A549 (cell line): ENCODE measurements around the gene PFDN6. TPM values are rescaled to one million over a fixed set of nuclear protein-coding genes. Genes with fewer than 3 reads are reported as not detected.

Experiments
- ATAC-seq, 2 experiments: fragments of 200-7000 bp in 1 of 2; fragments of >200 bp in 1 of 2; cut with Nextera tagmentation in 1 of 2; cut with Tn5 transposase in 1 of 2; 3 replicates each; pipeline versions ENCODE4 v1.8.0 to v1.9.1; 2018 to 2020; ENCODE audit warnings: mild to moderate bottlenecking in 1 of 2, moderate library complexity in 1 of 2
- CTCF ChIA-PET: fragments of 300-600 bp; sonication (Branson Sonifier 250); formaldehyde crosslinking; extraction: SDS; loops from one replicate; lab custom pipeline; 2021; ENCODE audit warnings: antibody characterized with exemption, inconsistent platforms; lab: Yijun Ruan, JAX
- POLR2A ChIA-PET: fragments of 350-600 bp; formaldehyde crosslinking; extraction: SDS; loops from one replicate; lab custom pipeline; 2021; ENCODE audit warnings: antibody characterized with exemption, inconsistent platforms; lab: Yijun Ruan, JAX
- DNase-seq, 2 experiments: peaks; one replicate each; pipeline versions ENCODE4 v3.0.0 to v3.0.0-alpha.2; 2011 to 2016; ENCODE audit warnings: low read depth in 1 of 2, low spot score in 1 of 2
- FAIRE-seq: peaks from 2 replicates; lab custom pipeline; 2011; peaks lifted over from hg19 to GRCh38; lab: Jason Lieb, UNC
- H3K27ac ChIP-seq, 2 experiments: fragments of >200 bp; sonication (Bioruptor Twin); formaldehyde crosslinking; 3 replicates each; pipeline ENCODE4 v1.5.1; 2016 to 2017
- H3K4me1 ChIP-seq: fragments of >200 bp; sonication (Bioruptor Twin); formaldehyde crosslinking; 3 replicates; pipeline ENCODE4 v1.6.1; 2016
- H3K4me2 ChIP-seq: fragments of >200 bp; sonication (Bioruptor Twin); formaldehyde crosslinking; 3 replicates; pipeline ENCODE4 v1.6.1; 2016
- H3K4me3 ChIP-seq: fragments of >200 bp; sonication (Bioruptor Twin); formaldehyde crosslinking; 3 replicates; pipeline ENCODE4 v1.5.1; 2016
- H3K9me3 ChIP-seq: fragments of >200 bp; sonication (Bioruptor Twin); formaldehyde crosslinking; 3 replicates; pipeline ENCODE4 v1.6.1; 2016
- CEBPB ChIP-seq, 2 experiments: fragments of >200 bp in 1 of 2; sonication (Bioruptor Twin) in 1 of 2; formaldehyde crosslinking in 1 of 2; IDR thresholded peaks; 2 replicates each; pipeline ENCODE4 v1.6.1; 2012 to 2016
- CHD2 ChIP-seq: fragments of 150-350 bp; IDR thresholded peaks from 2 replicates; pipeline ENCODE4 v1.6.1; 2014; ENCODE audit warnings: low read length; ENCODE audit not compliant: partially characterized antibody
- EHMT2 ChIP-seq: fragments of 200-600 bp; sonication (generic); IDR thresholded peaks from 2 replicates; pipeline ENCODE4 v1.6.1; 2016; ENCODE audit warnings: antibody characterized with exemption, low read depth, mild to moderate bottlenecking, moderate library complexity
- EP300 ChIP-seq, 2 experiments: fragments of >200 bp; sonication (Bioruptor Twin); formaldehyde crosslinking; IDR thresholded peaks; 2 replicates in 1 of 2; 3 replicates in 1 of 2; pipeline ENCODE4 v1.6.1; 2016 to 2017
- FOSB ChIP-seq: fragments of 250-450 bp; sonication (Bioruptor Pico); IDR thresholded peaks from 2 replicates; pipeline ENCODE4 v1.5.0; 2020; ENCODE audit warnings: mild to moderate bottlenecking, moderate library complexity
- FOSL2 ChIP-seq, 2 experiments: fragments of 450-650 bp in 1 of 2; fragments of >200 bp in 1 of 2; sonication (Bioruptor Twin) in 1 of 2; formaldehyde crosslinking; IDR thresholded peaks; 2 replicates each; pipeline versions ENCODE4 v1.5.0 to v1.6.1; 2016 to 2020; ENCODE audit warnings: mild to moderate bottlenecking in 1 of 2, moderate library complexity in 1 of 2
- HEYL ChIP-seq: fragments of 250-450 bp; sonication (Bioruptor Pico); IDR thresholded peaks from 2 replicates; pipeline ENCODE4 v1.8.0; 2021; ENCODE audit warnings: mild to moderate bottlenecking, moderate library complexity
- JUN ChIP-seq, 2 experiments: fragments of >200 bp; sonication (Bioruptor Twin); formaldehyde crosslinking; IDR thresholded peaks; 2 replicates in 1 of 2; 3 replicates in 1 of 2; pipeline ENCODE4 v1.6.1; 2016 to 2017
- MAZ ChIP-seq: fragments of 150-350 bp; IDR thresholded peaks from 2 replicates; pipeline ENCODE4 v1.6.1; 2014; ENCODE audit warnings: antibody characterized with exemption, low read depth, low read length, borderline replicate concordance
- NFE2L2 ChIP-seq: fragments of 150-350 bp; conservative IDR thresholded peaks from 2 replicates; pipeline ENCODE4 v1.6.1; 2014; ENCODE audit warnings: low read length
- NPAS2 ChIP-seq: fragments of 250-450 bp; sonication (Bioruptor Pico); IDR thresholded peaks from 2 replicates; pipeline ENCODE4 v1.8.0; 2022; ENCODE audit warnings: mild to moderate bottlenecking, moderate library complexity, borderline replicate concordance
- PHF8 ChIP-seq: fragments of 200-600 bp; sonication (generic); IDR thresholded peaks from 2 replicates; pipeline ENCODE4 v1.6.1; 2016; ENCODE audit warnings: low read depth, mild to moderate bottlenecking, antibody characterized with exemption, moderate library complexity, borderline replicate concordance
- POLR2A ChIP-seq: IDR thresholded peaks from 2 replicates; pipeline ENCODE4 v1.6.1; 2012; ENCODE audit warnings: mild to moderate bottlenecking, low read length
- POLR2AphosphoS2 ChIP-seq: conservative IDR thresholded peaks from 2 replicates; pipeline ENCODE4 v1.6.1; 2012; ENCODE audit warnings: low read length, improper control_type of control experiment, inconsistent platforms
- RAD21 ChIP-seq, 2 experiments: fragments of >200 bp in 1 of 2; sonication (Bioruptor Twin) in 1 of 2; formaldehyde crosslinking in 1 of 2; IDR thresholded peaks in 1 of 2; conservative IDR thresholded peaks in 1 of 2; 2 replicates in 1 of 2; 3 replicates in 1 of 2; pipeline ENCODE4 v1.6.1; 2012 to 2018; ENCODE audit warnings: inconsistent platforms in 1 of 2
- RARB ChIP-seq: fragments of 250-450 bp; sonication (Bioruptor Pico); IDR thresholded peaks from 2 replicates; pipeline ENCODE4 v1.8.0; 2021; ENCODE audit warnings: mild to moderate bottlenecking, moderate library complexity
- REST ChIP-seq: fragments of 200-600 bp; sonication (generic); IDR thresholded peaks from 2 replicates; pipeline ENCODE4 v1.6.1; 2016; ENCODE audit warnings: antibody characterized with exemption, mild to moderate bottlenecking, moderate library complexity
- USF2 ChIP-seq: fragments of 450-650 bp; IDR thresholded peaks from 2 replicates; pipeline ENCODE4 v1.6.1; 2014; ENCODE audit warnings: antibody characterized with exemption
- ZC3H11A ChIP-seq: fragments of 450-650 bp; IDR thresholded peaks from 2 replicates; pipeline ENCODE4 v1.6.1; 2014; ENCODE audit warnings: antibody characterized with exemption, mild to moderate bottlenecking
- ZSCAN20 ChIP-seq: fragments of 250-450 bp; sonication (Bioruptor Pico); IDR thresholded peaks from 2 replicates; pipeline ENCODE4 v1.8.0; 2022; ENCODE audit warnings: mild to moderate bottlenecking, moderate library complexity
- WGBS: methylation state at CpG from one replicate; pipeline ENCODE4 v1.1.6; 2017; ENCODE audit errors: missing lambda C conversion rate; 5-methylcytosine and 5-hydroxymethylcytosine counted together
- polyA plus RNA-seq, 4 experiments: library from polyadenylated mRNA; depleted of rRNA in 3 of 4; stranded (reverse); fragments of >200 nt; fragmentation: RNase III in 1 of 4; extraction: RNeasy Plus Mini Kit Qiagen cat#74134 plus additional on column Dnase treatment in 1 of 4; gene quantifications; 2 replicates in 3 of 4; 3 replicates in 1 of 4; pipeline ENCODE4 v1.2.3, GENCODE V29; 2011 to 2017

PFDN6 gene
- polyA plus RNA-seq, 2 of the 4 experiments (the other 2 are of a cell fraction): 84.6 to 120 TPM

GRCh38 chr6:33304216-33304615, 14.8 kb downstream of the PFDN6 start (continued):
- TF ChIP-seq NFE2L2: no peak
- TF ChIP-seq, all 56 proteins: peak for 0

GRCh38 chr6:33305052-33305451, 15.7 kb downstream of the PFDN6 start:
- no peak overlapping the region for H3K27ac ChIP-seq
- FAIRE-seq: no peak
- H3K4me3 ChIP-seq: no peak overlapping the region
- no peak for TF ChIP-seq EP300 (IDR thresholded peaks at IDR 0.05)
- TF ChIP-seq CHD2: no peak
- TF ChIP-seq RAD21 (conservative IDR thresholded peaks at IDR 0.05 in 1 of 2, IDR thresholded peaks at IDR 0.05 in 1 of 2): no peak
- TF ChIP-seq POLR2AphosphoS2: no peak
- no peaks in the 10 kb centered on the region for H3K9me3 ChIP-seq
- WGBS: 90% methylated on average over 5 of the region's 8 CpGs
- no peaks in the 10 kb centered on the region for H3K4me1 ChIP-seq
- no peak for DNase-seq
- POLR2A ChIA-PET: no interaction called here
- no peak for ATAC-seq
- H3K4me2 ChIP-seq: no peak overlapping the region
- CTCF ChIA-PET: interaction anchor here (1.4 kb wide), 1 partner anchor 121 kb away, joined by 3 read pairs; no protein-coding TSS in a partner anchor

- CTCF ChIA-PET: interaction anchor here (0.8 kb wide), 1 partner anchor 22 kb away, joined by 3 read pairs; no protein-coding TSS in a partner anchor
Observed at GRCh38 chr6:33306356-33306755, 17.0 kb downstream of the PFDN6 start.

GRCh38 chr6:33312361-33313104, 23.1 kb downstream of the PFDN6 start:
- POLR2A ChIA-PET: interaction anchor here (1.1 kb wide), 1 partner anchor 13 kb away, joined by 5 read pairs; no protein-coding TSS in a partner anchor
- Histone ChIP-seq H3K4me1 (peaks cover 25% of the 10 kb centered on the region), H3K27ac (peak overlapping the region; percentile 93 to 97), H3K9me3 (no peaks in the 10 kb centered on the region), H3K4me3 (peak overlapping the region; percentile 74), H3K4me2 (peak overlapping the region; percentile 92)
- WGBS: 20% methylated on average over 15 of the region's 29 CpGs
- DNase-seq (peak; percentile 79 to 85), FAIRE-seq (no peak), ATAC-seq (peak; percentile 44 to 69; a peak in 5 of 6 replicates)
- CTCF ChIA-PET: interaction anchor here (0.9 to 6.0 kb wide), 4 partner anchors 12 to 34 kb away, joined by 3 to 40 read pairs (median 9); partner anchors contain the start of gene RGL2
- TF ChIP-seq CEBPB (IDR thresholded peaks at IDR 0.05) (no peak), USF2 (peak; percentile 61)

More at GRCh38 chr6:33306356-33306755, 17.0 kb downstream of the PFDN6 start:
- no peak overlapping the region for H3K4me2 ChIP-seq
- no peak overlapping the region for H3K4me3 ChIP-seq
- POLR2A ChIA-PET: no interaction called here
- 98% methylated on average over 4 of the region's 4 CpGs for WGBS
- H3K4me1 ChIP-seq: no peaks in the 10 kb centered on the region
- DNase-seq (no peak), FAIRE-seq (no peak), ATAC-seq (no peak)
- H3K9me3 ChIP-seq: no peaks in the 10 kb centered on the region
- no peak for TF ChIP-seq FOSB (CRISPR knock-in tag)
- TF ChIP-seq PHF8: no peak
- TF ChIP-seq EHMT2: no peak
- no peak overlapping the region for H3K27ac ChIP-seq

- DNase-seq (no peak), ATAC-seq (peak in 1 of 2 experiments; percentile 16; a peak in 3 of 6 replicates), FAIRE-seq (no peak)
- Histone ChIP-seq H3K4me1 (peaks cover 25% of the 10 kb centered on the region), H3K9me3 (no peaks in the 10 kb centered on the region), H3K4me3 (peak overlapping the region; percentile 74), H3K4me2 (peak overlapping the region; percentile 92), H3K27ac (peak overlapping the region; percentile 93 to 97)
- ChIA-PET POLR2A (interaction anchor here (1.1 kb wide), 1 partner anchor 13 kb away, joined by 5 read pairs; no protein-coding TSS in a partner anchor), CTCF (interaction anchor here (0.9 to 6.0 kb wide), 4 partner anchors 13 to 35 kb away, joined by 3 to 40 read pairs (median 9); partner anchors contain the start of gene RGL2)
- 3% methylated on average over 6 of the region's 33 CpGs for WGBS
- TF ChIP-seq NPAS2 (CRISPR knock-in tag): no peak
- TF ChIP-seq RARB (CRISPR knock-in tag): no peak
- TF ChIP-seq HEYL (CRISPR knock-in tag): no peak
- TF ChIP-seq USF2: no peak
- no peak for TF ChIP-seq ZSCAN20 (CRISPR knock-in tag)
- TF ChIP-seq MAZ: no peak
- no peak for TF ChIP-seq ZC3H11A
- no peak for TF ChIP-seq REST
- TF ChIP-seq POLR2A: no peak
- TF ChIP-seq JUN (IDR thresholded peaks at IDR 0.05): no peak
- no peak for TF ChIP-seq FOSL2 (IDR thresholded peaks at IDR 0.05)
- TF ChIP-seq FOSL2 (CRISPR knock-in tag; IDR thresholded peaks at IDR 0.05): no peak
Observed at GRCh38 chr6:33313105-33313708, 23.8 kb downstream of the PFDN6 start.
